Fibroblast of peridontal ligament (primary cell): ENCODE data around the gene RAPGEF6.

Experiments
- DNase-seq: peaks from one replicate; pipeline ENCODE4 v3.0.0-alpha.2; 2010; ENCODE audit errors: extremely low read depth

Gene RAPGEF6

GRCh38 chr5:131541071-131541470 is 94.0 kb downstream of the RAPGEF6 start:
- DNase-seq = no peak

- DNase-seq = no peak
These were observed 95.8 kb downstream of the RAPGEF6 start for GRCh38 chr5:131539251-131539650.

GRCh38 chr5:131538177-131538593 is 96.8 kb downstream of the RAPGEF6 start:
- DNase-seq = peak; percentile 74

GRCh38 chr5:131536850-131537448 is 98.1 kb downstream of the RAPGEF6 start:
- DNase-seq = no peak

GRCh38 chr5:131536211-131536826 is 98.7 kb downstream of the RAPGEF6 start:
- peak; percentile 48 for DNase-seq

GRCh38 chr5:131534974-131535373 is 100.1 kb downstream of the RAPGEF6 start:
- DNase-seq = no peak

- DNase-seq = no peak
These were observed 101.2 kb downstream of the RAPGEF6 start for GRCh38 chr5:131533836-131534235.

- DNase-seq = peak; percentile 50
These were observed 102.9 kb downstream of the RAPGEF6 start for GRCh38 chr5:131532031-131532640.

GRCh38 chr5:131530706-131531331 is 104.2 kb downstream of the RAPGEF6 start:
- no peak for DNase-seq

- no peak for DNase-seq
These were observed 106.3 kb downstream of the RAPGEF6 start for GRCh38 chr5:131528682-131529081.

GRCh38 chr5:131525805-131526204 is 109.2 kb downstream of the RAPGEF6 start:
- DNase-seq = peak; percentile 50

GRCh38 chr5:131524431-131524830 is 110.6 kb downstream of the RAPGEF6 start:
- no peak for DNase-seq

GRCh38 chr5:131523500-131524185 is 111.4 kb downstream of the RAPGEF6 start:
- DNase-seq = no peak

GRCh38 chr5:131521252-131521651 is 113.8 kb downstream of the RAPGEF6 start:
- DNase-seq = no peak

GRCh38 chr5:131515348-131515747 is 119.7 kb downstream of the RAPGEF6 start:
- no peak for DNase-seq

- DNase-seq = no peak
These were observed 120.4 kb downstream of the RAPGEF6 start for GRCh38 chr5:131514316-131515283.

GRCh38 chr5:131513780-131514179 is 121.2 kb downstream of the RAPGEF6 start:
- no peak for DNase-seq

- no peak for DNase-seq
These were observed 123.1 kb downstream of the RAPGEF6 start for GRCh38 chr5:131511934-131512333.

- DNase-seq = no peak
These were observed 125.2 kb downstream of the RAPGEF6 start for GRCh38 chr5:131509801-131510200.

GRCh38 chr5:131505237-131505908 is 129.7 kb downstream of the RAPGEF6 start:
- DNase-seq = peak; percentile 34

- no peak for DNase-seq
These were observed 138.7 kb downstream of the RAPGEF6 start for GRCh38 chr5:131496400-131496713.
